Measurements from ENCODE around the gene LSAMP. TPM values are rescaled to one million over a fixed set of nuclear protein-coding genes. Genes with fewer than 3 reads are reported as not detected.
A peak's percentile ranks its signal among the peaks of the same experiment; 100 is the strongest.

LSAMP gene
- total and polyA plus RNA-seq, 2 donors: 7.9 to 24.0 TPM

DNA sequence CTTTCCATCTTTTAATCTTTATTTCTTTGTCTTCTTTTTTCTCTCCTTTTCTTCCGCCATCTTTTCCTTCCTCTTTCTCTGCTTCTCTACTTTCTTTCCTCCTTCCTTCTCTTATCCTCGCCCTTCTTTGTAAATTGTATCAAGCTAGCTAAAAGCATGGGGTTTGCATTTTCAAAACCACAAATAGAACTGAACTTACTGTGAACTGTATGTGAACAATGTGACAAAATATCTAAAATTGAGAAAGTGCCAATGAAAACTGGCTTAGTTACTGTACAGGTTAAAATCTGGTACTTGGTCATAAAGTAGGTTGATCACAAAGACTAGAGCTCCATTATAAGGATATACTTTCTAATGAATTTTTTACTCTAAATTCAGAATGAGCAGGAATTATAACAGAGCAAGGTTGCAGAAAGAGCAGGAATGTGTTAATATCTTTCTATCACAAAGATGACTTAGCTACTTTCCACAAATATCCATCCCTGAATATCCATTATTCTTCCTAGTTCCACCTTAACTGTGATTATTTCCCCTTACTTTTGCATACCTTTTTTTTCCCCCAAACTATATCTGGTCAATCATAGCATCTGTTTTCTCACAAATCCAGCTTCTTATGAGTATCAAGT lies 122.4 kb downstream of the LSAMP start:
- Histone ChIP-seq H3K27ac (ENCODE audit: low read depth) (no peak overlapping the region), H3K36me3 (ENCODE audit: insufficient read depth) (no peaks in the 10 kb centered on the region), H3K4me1 (ENCODE audit: insufficient read depth) (no peaks in the 10 kb centered on the region), H3K4me3 (ENCODE audit: low read depth, low read length) (no peak overlapping the region)
- 90% methylated on average over 2 of the region's 2 CpGs for WGBS
- DNase-seq (ENCODE audit: extremely low spot score): no peak

DNA sequence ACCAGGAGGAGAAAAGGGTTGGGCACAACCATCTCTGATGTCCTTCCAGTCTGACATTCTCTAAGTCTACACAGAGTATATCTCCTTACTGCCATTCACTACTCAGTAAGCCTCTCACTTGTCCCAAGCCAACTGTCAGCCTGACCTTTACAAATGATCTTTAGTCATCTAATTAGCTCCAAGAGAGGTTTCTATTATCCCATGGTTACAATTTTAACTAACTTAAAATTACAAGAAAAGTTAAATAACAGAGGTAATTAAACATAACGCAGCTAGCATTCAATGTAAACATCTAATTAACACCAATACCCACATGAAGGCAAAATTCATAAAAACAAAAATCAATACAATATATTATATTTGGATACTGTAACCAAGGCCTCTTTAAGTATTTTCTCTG lies 126.9 kb downstream of the LSAMP start:
- no peak for DNase-seq (ENCODE audit: extremely low spot score)
- no peaks in the 10 kb centered on the region for H3K4me1 ChIP-seq (ENCODE audit: insufficient read depth)
- 94% methylated on average over 1 of the region's 1 CpG for WGBS

DNA sequence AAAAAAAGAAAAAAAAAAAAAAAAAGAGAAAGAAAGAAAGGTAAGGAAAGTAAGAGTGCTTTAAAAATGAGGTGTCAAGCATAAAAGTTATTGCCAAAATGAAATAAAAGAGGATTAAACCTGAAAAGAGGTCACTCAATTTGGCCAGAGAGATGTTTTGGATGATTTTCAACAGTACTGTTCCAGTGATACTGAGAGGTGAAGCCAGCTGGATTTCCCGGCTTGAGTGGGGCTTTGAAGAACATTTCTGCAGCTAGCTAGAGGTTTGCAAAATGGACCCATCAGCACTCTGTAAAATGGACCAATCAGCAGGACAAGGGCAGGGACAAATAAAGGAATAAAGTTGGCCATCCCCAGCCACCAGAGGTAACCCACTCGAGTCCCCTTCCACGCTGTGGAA lies 128.5 kb downstream of the LSAMP start:
- Histone ChIP-seq H3K27ac (ENCODE audit: low read depth) (no peak overlapping the region), H3K4me3 (ENCODE audit: low read depth, low read length) (no peak overlapping the region), H3K4me1 (ENCODE audit: insufficient read depth) (no peaks in the 10 kb centered on the region), H3K36me3 (ENCODE audit: insufficient read depth) (no peaks in the 10 kb centered on the region)
- WGBS: 66% methylated on average over 3 of the region's 3 CpGs
- DNase-seq (ENCODE audit: extremely low spot score): no peak

More for the DNA sequence above, 126.9 kb downstream of the LSAMP start:
- Histone ChIP-seq H3K36me3 (ENCODE audit: insufficient read depth) (no peaks in the 10 kb centered on the region), H3K27ac (ENCODE audit: low read depth) (no peak overlapping the region), H3K4me3 (ENCODE audit: low read depth, low read length) (no peak overlapping the region)

DNA sequence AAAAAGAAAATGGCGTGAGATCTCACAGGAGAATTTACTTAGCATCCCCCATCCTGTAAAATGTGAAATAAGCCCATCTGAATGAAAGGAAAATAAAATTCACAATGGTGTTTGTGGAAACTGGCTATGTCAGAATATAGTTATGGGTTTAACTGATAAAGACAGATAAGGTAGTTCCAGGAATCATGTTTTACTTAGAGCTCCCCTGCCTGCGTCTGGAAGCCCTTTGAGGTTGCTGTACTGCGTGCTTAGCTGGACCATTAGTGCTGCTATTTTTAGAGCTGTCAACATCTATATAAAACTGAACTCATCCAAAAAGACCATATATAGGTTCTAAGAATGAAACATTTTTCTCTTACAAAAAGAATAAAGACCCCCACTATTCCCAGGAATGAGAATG lies 130.8 kb downstream of the LSAMP start:
- 38% methylated on average over 3 of the region's 3 CpGs for WGBS
- H3K27ac ChIP-seq (ENCODE audit: low read depth): no peak overlapping the region

DNA sequence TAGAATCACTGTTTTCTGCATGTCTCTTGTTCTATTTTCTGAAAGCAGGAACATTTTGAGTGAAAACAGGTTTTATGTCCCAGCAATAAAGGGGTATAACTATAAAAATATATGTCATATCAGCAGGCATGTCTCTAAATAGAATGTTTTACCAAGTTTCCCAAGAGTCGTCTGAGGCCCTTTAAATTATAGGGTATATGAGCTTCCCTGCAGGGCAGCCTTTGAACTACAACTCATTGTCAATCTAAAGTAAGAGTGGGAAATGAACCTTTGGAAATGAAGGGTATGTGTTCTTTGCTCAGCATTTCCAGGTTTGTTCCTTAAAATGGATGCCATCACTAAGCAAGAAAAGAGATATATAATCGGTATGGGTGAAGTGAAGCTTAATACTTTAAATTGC lies 138.6 kb downstream of the LSAMP start:
- WGBS: 83% methylated on average over 2 of the region's 2 CpGs

More for the DNA sequence above, 130.8 kb downstream of the LSAMP start:
- Histone ChIP-seq H3K36me3 (ENCODE audit: insufficient read depth) (no peaks in the 10 kb centered on the region), H3K4me3 (ENCODE audit: low read depth, low read length) (no peak overlapping the region), H3K4me1 (ENCODE audit: insufficient read depth) (no peaks in the 10 kb centered on the region)
- no peak for DNase-seq (ENCODE audit: extremely low spot score)

DNA sequence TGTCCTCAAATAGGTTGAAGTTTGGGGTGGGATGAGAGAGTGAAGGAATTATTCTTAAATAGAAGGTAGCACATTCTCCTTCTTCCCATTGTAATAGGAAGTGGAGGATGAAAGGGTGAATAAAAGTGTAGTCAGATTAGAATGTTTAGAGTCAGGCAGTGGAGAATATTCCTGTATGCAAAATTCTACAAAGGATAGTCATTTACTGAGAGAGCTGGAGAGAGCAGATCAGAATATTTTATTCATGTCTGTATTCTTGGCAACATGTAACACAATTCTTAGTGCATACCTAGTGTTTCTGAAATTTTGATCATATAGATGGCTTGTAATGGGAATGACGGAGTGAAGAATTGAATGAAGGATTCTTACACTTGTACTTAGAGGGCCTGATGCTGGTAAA lies 139.1 kb downstream of the LSAMP start:
- 95% methylated on average over 1 of the region's 1 CpG for WGBS
- Histone ChIP-seq H3K4me3 (ENCODE audit: low read depth, low read length) (no peak overlapping the region), H3K27ac (ENCODE audit: low read depth) (no peak overlapping the region), H3K36me3 (ENCODE audit: insufficient read depth) (no peaks in the 10 kb centered on the region), H3K4me1 (ENCODE audit: insufficient read depth) (no peaks in the 10 kb centered on the region)
- no peak for DNase-seq (ENCODE audit: extremely low spot score)

More for the DNA sequence above, 138.6 kb downstream of the LSAMP start:
- DNase-seq (ENCODE audit: extremely low spot score): no peak
- H3K27ac ChIP-seq (ENCODE audit: low read depth): no peak overlapping the region
- no peaks in the 10 kb centered on the region for H3K4me1 ChIP-seq (ENCODE audit: insufficient read depth)
- H3K4me3 ChIP-seq (ENCODE audit: low read depth, low read length): no peak overlapping the region
- H3K36me3 ChIP-seq (ENCODE audit: insufficient read depth): no peaks in the 10 kb centered on the region

DNA sequence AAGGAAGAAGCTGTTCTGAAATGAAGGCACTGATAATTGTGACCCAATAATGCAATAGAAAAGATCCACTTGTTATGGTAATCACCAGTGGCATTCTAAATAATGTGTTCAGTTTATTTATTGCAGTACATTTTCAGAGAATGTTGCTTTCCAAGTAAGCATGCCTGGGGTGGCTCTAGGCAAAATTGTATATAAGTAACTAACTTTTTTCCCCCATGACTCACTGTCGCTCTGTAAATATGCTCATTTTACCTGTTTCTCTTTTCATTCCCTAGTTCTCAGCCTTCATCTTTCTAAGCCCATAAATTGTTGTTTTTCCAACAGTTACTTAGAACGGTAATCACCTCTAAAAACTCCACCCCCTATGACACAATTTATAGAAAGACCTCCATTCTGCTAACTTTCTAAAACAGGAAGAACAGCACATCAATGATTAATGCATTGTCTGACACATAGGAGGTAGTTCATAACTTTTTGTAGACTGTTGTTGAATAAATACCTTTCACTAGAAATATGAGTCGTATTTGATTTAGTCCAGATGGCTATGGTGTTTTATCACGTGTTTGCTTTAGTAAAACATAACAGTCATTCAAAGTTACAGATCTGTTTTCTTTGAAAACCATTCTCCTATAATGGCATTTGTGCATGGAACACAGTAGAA lies 143.1 kb downstream of the LSAMP start:
- H3K4me1 ChIP-seq (ENCODE audit: insufficient read depth): no peaks in the 10 kb centered on the region
- H3K36me3 ChIP-seq (ENCODE audit: insufficient read depth): no peaks in the 10 kb centered on the region
- H3K4me3 ChIP-seq (ENCODE audit: low read depth, low read length): no peak overlapping the region
- WGBS: 34% methylated on average over 4 of the region's 4 CpGs
- no peak for DNase-seq (ENCODE audit: extremely low spot score)
- H3K27ac ChIP-seq (ENCODE audit: low read depth): no peak overlapping the region

DNA sequence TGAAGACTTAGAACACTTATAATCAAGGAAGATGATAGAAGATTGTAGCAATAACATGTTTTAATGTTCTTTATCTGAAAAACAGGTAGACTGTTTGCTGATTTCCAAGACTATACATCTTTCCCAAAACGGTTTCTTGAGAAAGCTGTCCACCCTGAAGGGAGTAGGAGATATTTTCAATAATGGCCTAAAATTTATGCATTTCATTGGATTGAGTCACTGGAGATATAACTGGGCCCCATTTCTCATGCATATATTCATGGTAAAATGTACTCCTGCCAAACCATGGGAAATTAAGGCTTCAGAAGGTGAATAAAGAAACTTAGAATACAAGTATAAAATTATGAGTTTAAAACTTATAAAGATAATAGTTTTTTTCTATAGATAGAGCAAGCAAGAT lies 143.9 kb downstream of the LSAMP start:
- no peaks in the 10 kb centered on the region for H3K36me3 ChIP-seq (ENCODE audit: insufficient read depth)
- no peaks in the 10 kb centered on the region for H3K4me1 ChIP-seq (ENCODE audit: insufficient read depth)
- no peak overlapping the region for H3K4me3 ChIP-seq (ENCODE audit: low read depth, low read length)
- H3K27ac ChIP-seq (ENCODE audit: low read depth): no peak overlapping the region
- WGBS: 85% methylated on average over 1 of the region's 1 CpG
- no peak for DNase-seq (ENCODE audit: extremely low spot score)

DNA sequence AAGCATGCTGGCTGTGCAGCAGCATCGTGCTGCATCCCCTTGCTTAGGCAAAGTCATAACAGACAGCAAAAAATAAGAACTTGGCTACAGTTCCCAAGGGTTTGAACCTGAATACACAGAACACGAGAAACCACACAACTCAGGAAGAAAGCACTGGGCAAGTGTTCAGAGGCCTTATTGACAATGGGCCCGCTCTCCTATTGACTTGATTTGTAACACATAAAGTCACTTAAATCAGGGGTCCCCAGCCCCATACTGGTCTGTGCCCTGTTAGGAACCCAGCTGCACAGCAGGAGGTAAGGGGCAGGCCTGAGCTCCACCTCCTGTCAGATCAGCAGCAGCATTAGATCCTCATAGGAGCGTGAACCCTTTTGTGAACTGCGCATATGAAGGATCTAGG lies 145.1 kb downstream of the LSAMP start:
- Histone ChIP-seq H3K4me1 (ENCODE audit: insufficient read depth) (no peaks in the 10 kb centered on the region), H3K36me3 (ENCODE audit: insufficient read depth) (no peaks in the 10 kb centered on the region), H3K27ac (ENCODE audit: low read depth) (no peak overlapping the region), H3K4me3 (ENCODE audit: low read depth, low read length) (no peak overlapping the region)
- 88% methylated on average over 5 of the region's 5 CpGs for WGBS
- no peak for DNase-seq (ENCODE audit: extremely low spot score)

DNA sequence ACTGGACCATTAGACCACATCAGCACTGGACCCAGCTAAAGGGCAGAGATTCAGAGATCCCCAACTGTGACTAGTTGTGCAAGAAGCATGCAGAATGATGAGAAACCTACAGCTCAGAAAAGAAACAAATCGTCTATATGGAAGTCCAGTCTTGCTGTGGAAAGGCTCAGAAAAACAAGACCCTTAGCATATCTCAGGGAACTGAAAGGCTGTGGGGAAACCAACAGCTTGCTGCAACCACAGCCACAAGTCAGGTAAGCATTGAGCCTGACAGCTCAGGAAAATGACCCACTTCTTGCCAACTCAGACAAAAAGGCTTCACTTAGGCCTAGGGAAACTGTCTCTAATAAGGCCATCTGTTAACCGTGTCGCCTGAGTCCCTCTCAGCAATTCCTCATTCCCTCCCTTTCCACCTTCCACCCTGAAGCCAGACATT lies 145.6 kb downstream of the LSAMP start:
- WGBS: 82% methylated on average over 3 of the region's 3 CpGs
- Histone ChIP-seq H3K4me3 (ENCODE audit: low read depth, low read length) (no peak overlapping the region), H3K36me3 (ENCODE audit: insufficient read depth) (no peaks in the 10 kb centered on the region), H3K27ac (ENCODE audit: low read depth) (no peak overlapping the region), H3K4me1 (ENCODE audit: insufficient read depth) (no peaks in the 10 kb centered on the region)
- no peak for DNase-seq (ENCODE audit: extremely low spot score)

DNA sequence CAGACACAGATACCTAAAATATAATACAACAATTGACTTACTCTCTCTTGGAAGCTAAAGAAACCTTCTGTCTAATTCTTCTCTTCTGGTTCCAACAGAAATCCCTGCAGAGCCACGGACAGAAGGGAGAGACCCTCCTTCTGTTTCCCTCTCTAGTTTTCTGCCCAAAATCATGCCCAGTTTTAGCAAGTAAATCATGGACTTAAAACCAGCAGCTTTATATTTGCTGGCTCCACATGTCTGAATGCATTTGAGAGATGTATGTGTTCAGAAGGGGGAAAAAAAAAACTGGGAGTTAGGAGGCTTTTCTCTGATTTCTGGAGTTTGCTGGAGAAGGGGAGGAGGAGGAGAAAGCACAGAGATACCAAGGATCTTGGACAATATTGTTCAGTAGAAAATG lies 147.1 kb downstream of the LSAMP start:
- Histone ChIP-seq H3K4me3 (ENCODE audit: low read depth, low read length) (no peak overlapping the region), H3K4me1 (ENCODE audit: insufficient read depth) (no peaks in the 10 kb centered on the region), H3K36me3 (ENCODE audit: insufficient read depth) (no peaks in the 10 kb centered on the region), H3K27ac (ENCODE audit: low read depth) (no peak overlapping the region)
- 71% methylated on average over 1 of the region's 1 CpG for WGBS
- DNase-seq (ENCODE audit: extremely low spot score): no peak

DNA sequence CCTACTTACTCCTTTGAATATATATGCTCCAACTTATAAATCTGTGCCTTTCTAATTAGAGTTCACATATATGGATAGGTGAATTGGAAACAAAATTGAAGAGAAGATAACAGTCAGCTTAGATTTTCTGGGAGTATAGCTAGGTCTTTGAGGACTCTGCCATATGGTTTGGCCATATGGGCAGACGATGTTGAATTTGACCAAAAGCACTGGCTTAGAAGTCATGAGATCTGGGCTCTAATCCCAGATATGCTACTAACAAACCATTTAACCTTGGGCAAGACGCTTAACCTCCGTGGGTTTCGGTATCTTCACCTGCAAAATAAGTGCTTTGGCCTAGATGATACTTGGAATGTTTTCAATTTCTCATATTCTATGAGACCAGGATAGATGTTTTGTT lies 154.1 kb downstream of the LSAMP start:
- H3K36me3 ChIP-seq (ENCODE audit: insufficient read depth): no peaks in the 10 kb centered on the region
- H3K4me3 ChIP-seq (ENCODE audit: low read depth, low read length): no peak overlapping the region
- 96% methylated on average over 4 of the region's 4 CpGs for WGBS
- no peaks in the 10 kb centered on the region for H3K4me1 ChIP-seq (ENCODE audit: insufficient read depth)
- DNase-seq (ENCODE audit: extremely low spot score): no peak
- no peak overlapping the region for H3K27ac ChIP-seq (ENCODE audit: low read depth)

DNA sequence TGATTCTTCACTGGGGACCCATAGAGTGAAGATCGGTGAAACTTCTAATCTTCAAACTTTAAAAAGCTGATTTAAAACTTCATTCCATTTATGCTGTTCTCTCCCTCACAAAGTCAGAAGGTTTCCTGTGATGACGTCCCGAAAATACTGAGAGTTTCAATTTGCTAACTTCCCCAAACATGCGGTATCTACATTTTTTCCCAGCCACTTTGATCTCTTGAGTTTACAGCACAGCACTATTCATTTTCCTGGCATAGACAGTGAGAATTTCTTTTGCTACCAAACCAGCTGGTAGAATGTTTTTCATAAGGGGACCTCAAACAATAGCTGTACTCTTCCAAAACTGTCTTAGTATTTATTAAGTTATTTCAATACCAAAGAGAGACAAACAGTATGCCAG lies 156.8 kb downstream of the LSAMP start:
- no peak overlapping the region for H3K27ac ChIP-seq (ENCODE audit: low read depth)
- 45% methylated on average over 4 of the region's 4 CpGs for WGBS
- H3K4me1 ChIP-seq (ENCODE audit: insufficient read depth): no peaks in the 10 kb centered on the region
- H3K36me3 ChIP-seq (ENCODE audit: insufficient read depth): no peaks in the 10 kb centered on the region
- H3K4me3 ChIP-seq (ENCODE audit: low read depth, low read length): peak overlapping the region; percentile 18
- DNase-seq (ENCODE audit: extremely low spot score): no peak

DNA sequence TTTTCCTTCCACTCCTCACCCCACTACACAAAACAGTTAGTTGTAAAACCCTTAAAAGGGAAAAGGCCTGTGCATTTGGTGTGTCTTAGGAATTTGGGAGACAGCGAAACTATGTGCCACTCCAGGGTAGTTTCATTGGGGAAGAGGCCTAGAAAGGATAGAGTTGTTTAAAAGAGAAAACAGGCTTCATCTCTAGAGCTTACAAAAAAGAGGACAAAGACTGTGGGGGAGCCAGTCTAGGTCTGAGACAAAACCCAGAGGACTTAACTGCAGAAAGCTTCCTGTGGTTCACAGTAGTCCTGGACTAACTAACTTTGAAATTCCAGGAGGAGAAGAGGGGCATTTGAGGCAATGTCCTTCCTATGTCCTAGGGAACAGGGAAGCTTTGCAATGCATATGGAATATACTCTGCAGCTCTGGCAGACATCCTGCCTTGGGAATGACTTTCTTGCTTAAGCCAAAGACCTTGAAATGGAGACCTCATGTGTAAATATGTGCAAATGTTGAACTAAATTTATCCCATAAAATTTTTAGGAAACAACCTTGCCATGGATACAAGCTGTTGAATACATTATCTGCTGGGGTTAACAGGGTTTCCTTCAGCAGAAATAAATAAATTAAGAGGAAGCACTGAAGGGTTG lies 159.4 kb downstream of the LSAMP start:
- 100% methylated on average over 1 of the region's 1 CpG for WGBS
- no peak overlapping the region for H3K27ac ChIP-seq (ENCODE audit: low read depth)
- DNase-seq (ENCODE audit: extremely low spot score): no peak

More for the DNA sequence above, 159.4 kb downstream of the LSAMP start:
- Histone ChIP-seq H3K36me3 (ENCODE audit: insufficient read depth) (no peaks in the 10 kb centered on the region), H3K4me3 (ENCODE audit: low read depth, low read length) (no peak overlapping the region), H3K4me1 (ENCODE audit: insufficient read depth) (no peaks in the 10 kb centered on the region)
